Measurements from ENCODE around the gene FRS2. TPM values are rescaled to one million over a fixed set of nuclear protein-coding genes. Genes with fewer than 3 reads are reported as not detected.

The FRS2 gene
- total RNA-seq, 6 donors from 2014 or later, result 14.3 to 54.1 (median 24.7) TPM

GRCh38 chr12:69585189-69586062 is 115.2 kb downstream of the FRS2 start, which contains the start of gene CCT2:
Gene CCT2, plus strand, starts transcription at chr12:69585459. Its CDS starts 63 bp downstream, at chr12:69585522.
- Histone ChIP-seq H3K27me3 (no peaks in the 10 kb centered on the region), H3K9me3 (no peaks in the 10 kb centered on the region), H3K36me3 (peaks cover 10 to 39% (median 25%) of the 10 kb centered on the region in 4 donors), H3K4me1 (peaks cover 6 to 10% (median 8%) of the 10 kb centered on the region in 4 donors), H3K4me3 (peak within 1 kb of the TSS; percentile 87 to 95 (median 94)), H3K27ac (peak within 1 kb of the TSS; percentile 85 to 89 (median 88))
- ATAC-seq (ENCODE audit: low FRiP score in 2 of 2) (peak; percentile 99 to 100), DNase-seq (peak; percentile 98)
- 0% methylated on average over 29 to 45 of the region's 63 CpGs for WGBS, 2 donors
- TF ChIP-seq POLR2AphosphoS5 (IDR thresholded peaks at IDR 0.05) (peak; percentile 79 to 90), EP300 (IDR thresholded peaks at IDR 0.05) (peak in 1 of 4 donors; percentile 14), POLR2A (IDR thresholded peaks at IDR 0.05) (peak in 3 of 4 donors; percentile 43 to 90 (median 85)), CTCF (IDR thresholded peaks at IDR 0.05) (peak; percentile 12 to 52 (median 32))

DNA sequence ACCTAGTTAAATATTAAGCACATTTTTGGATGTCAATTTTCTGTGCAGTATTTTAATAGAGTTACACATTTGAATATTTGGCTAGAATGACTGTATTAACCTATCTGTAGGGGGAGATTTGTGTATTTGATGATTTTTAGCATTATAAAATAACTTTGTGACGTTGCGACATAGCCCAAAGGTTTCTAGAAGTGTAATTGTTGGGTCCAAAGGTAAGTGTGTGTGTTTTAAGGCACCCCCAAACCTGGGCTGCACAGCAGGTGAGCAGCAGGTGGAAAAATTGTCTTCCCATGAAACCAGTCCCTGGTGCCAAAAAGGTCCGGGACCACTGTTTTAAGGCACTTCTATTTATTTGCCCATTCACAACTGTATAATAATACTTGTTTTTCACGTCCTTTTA is 118.3 kb downstream of the FRS2 start:
- ATAC-seq (ENCODE audit: low FRiP score in 2 of 2), result no peak
- H3K36me3 ChIP-seq, result peaks cover 35 to 70% (median 54%) of the 10 kb centered on the region in 4 donors
- H3K4me3 ChIP-seq, result no peak overlapping the region
- H3K27me3 ChIP-seq, result no peaks in the 10 kb centered on the region
- H3K27ac ChIP-seq, result no peak overlapping the region
- H3K9me3 ChIP-seq, result no peaks in the 10 kb centered on the region
- peaks cover 6 to 10% (median 8%) of the 10 kb centered on the region in 4 donors for H3K4me1 ChIP-seq
- TF ChIP-seq CTCF (IDR thresholded peaks at IDR 0.05) (no peak), POLR2A (IDR thresholded peaks at IDR 0.05) (no peak), EP300 (IDR thresholded peaks at IDR 0.05) (no peak), POLR2AphosphoS5 (IDR thresholded peaks at IDR 0.05) (no peak)
- DNase-seq, result no peak
- WGBS, 2 donors, result 95 to 97% methylated on average over 4 of the region's 4 CpGs

GRCh38 chr12:69589082-69589481 is 118.9 kb downstream of the FRS2 start:
- 71 to 94% methylated on average over 2 of the region's 2 CpGs for WGBS, 2 donors
- ATAC-seq (ENCODE audit: low FRiP score in 2 of 2), result no peak
- peaks cover 40 to 76% (median 59%) of the 10 kb centered on the region in 4 donors for H3K36me3 ChIP-seq

DNA sequence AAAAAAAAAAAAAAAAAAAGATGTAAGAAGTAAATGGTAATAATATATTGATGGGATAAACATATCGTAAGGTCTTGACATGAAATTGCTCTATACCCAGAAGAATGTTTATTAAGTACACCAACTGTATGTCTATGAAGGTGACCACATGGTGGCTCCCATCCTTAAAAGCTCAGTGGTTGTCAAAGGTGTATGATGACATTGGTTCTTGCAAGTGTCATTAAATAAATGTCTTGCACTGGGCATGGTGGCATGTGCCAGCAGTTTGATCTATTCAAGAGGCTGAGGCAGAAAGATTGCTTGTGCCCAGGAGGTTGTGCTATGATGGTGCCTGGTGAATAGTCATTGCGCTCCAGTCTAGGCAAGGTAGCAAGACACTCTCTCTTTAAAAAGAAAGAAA is 125.5 kb downstream of the FRS2 start:
- Histone ChIP-seq H3K4me3 (no peak overlapping the region), H3K27ac (no peak overlapping the region), H3K9me3 (no peaks in the 10 kb centered on the region), H3K4me1 (no peaks in the 10 kb centered on the region), H3K36me3 (peaks cover 56 to 100% (median 82%) of the 10 kb centered on the region in 4 donors), H3K27me3 (no peaks in the 10 kb centered on the region)
- WGBS, 2 donors, result 93 to 97% methylated on average over 2 of the region's 2 CpGs
- no peak for TF ChIP-seq EP300 (IDR thresholded peaks at IDR 0.05)
- TF ChIP-seq POLR2A (IDR thresholded peaks at IDR 0.05), result no peak
- no peak for TF ChIP-seq CTCF (IDR thresholded peaks at IDR 0.05)
- TF ChIP-seq POLR2AphosphoS5 (IDR thresholded peaks at IDR 0.05), result no peak
- ATAC-seq (ENCODE audit: low FRiP score in 2 of 2), result no peak
- no peak for DNase-seq

More at GRCh38 chr12:69589082-69589481, 118.9 kb downstream of the FRS2 start:
- no peak for DNase-seq
- H3K27me3 ChIP-seq, result no peaks in the 10 kb centered on the region
- no peak overlapping the region for H3K27ac ChIP-seq
- H3K9me3 ChIP-seq, result no peaks in the 10 kb centered on the region
- no peak for TF ChIP-seq POLR2A (IDR thresholded peaks at IDR 0.05)
- no peak for TF ChIP-seq EP300 (IDR thresholded peaks at IDR 0.05)
- TF ChIP-seq CTCF (IDR thresholded peaks at IDR 0.05), result no peak
- no peak for TF ChIP-seq POLR2AphosphoS5 (IDR thresholded peaks at IDR 0.05)
- no peak overlapping the region for H3K4me3 ChIP-seq
- H3K4me1 ChIP-seq, result peaks cover 6 to 10% (median 8%) of the 10 kb centered on the region in 4 donors
